H1 (cell line): Measurements from ENCODE around the gene FAM24A. TPM values are rescaled to one million over a fixed set of nuclear protein-coding genes. Genes with fewer than 3 reads are reported as not detected.

Source experiments
- BACH1 ChIP-seq: IDR thresholded peaks from 2 replicates; pipeline ENCODE4 v1.6.1; 2012; ENCODE audit warnings: low read length, improper control_type of control experiment
- HDAC2 ChIP-seq, 2 experiments: fragments of 300-600 bp in 1 of 2; sonication (generic) in 1 of 2; IDR thresholded peaks; 2 replicates each; pipeline ENCODE4 v1.6.1; 2011 to 2012; ENCODE audit warnings: low read depth in 2 of 2, low read length in 2 of 2, mild to moderate bottlenecking in 2 of 2, moderate library complexity in 2 of 2, borderline replicate concordance in 1 of 2, inconsistent platforms in 1 of 2
- RNF2 ChIP-seq: fragments of 200-900, 300-1000 bp; sonication (generic); IDR thresholded peaks from 2 replicates; pipeline ENCODE4 v1.7.1; 2016; ENCODE audit warnings: borderline replicate concordance, low read depth, mild to moderate bottlenecking, antibody characterized with exemption, low read length; ENCODE audit not compliant: poor library complexity, severe bottlenecking; ENCODE audit errors: missing control alignments
- RXRA ChIP-seq: IDR thresholded peaks from 2 replicates; pipeline ENCODE4 v1.6.1; 2011; ENCODE audit warnings: low read depth, mild to moderate bottlenecking, low read length, moderate library complexity; ENCODE audit not compliant: insufficient read depth
- polyA plus RNA-seq, 7 experiments: library from polyadenylated mRNA; depleted of rRNA in 3 of 7; stranded (reverse) in 5 of 7; unstranded in 2 of 7; fragments of >200 nt in 5 of 7; fragments of 200-250 nt in 2 of 7; gene quantifications; 1 replicate in 5 of 7; 2 replicates in 1 of 7; 4 replicates in 1 of 7; pipeline versions ENCODE4 v1.2.1 to v1.2.3, GENCODE V29; 2011 to 2013; ENCODE audit warnings: missing spikeins in 2 of 7, mixed read lengths in 2 of 7
- total RNA-seq: library from RNA; stranded (reverse); fragmentation: NEBNext Ultra II Directional; extraction: Animal tissue kit (Norgen Biotek cat#: 25700); gene quantifications from 2 replicates; pipeline ENCODE4 v1.2.1, GENCODE V29; 2021

Gene FAM24A
- total and polyA plus RNA-seq, 2 of the 8 experiments (the other 6 are each of a cell fraction or from before 2014, with no cell fraction given) = not detected

- no peak for TF ChIP-seq HDAC2 (IDR thresholded peaks at IDR 0.05; ENCODE audit: borderline replicate concordance in 1 of 2, low read depth in 2 of 2, low read length in 2 of 2)
- TF ChIP-seq RNF2 = no peak
- no peak for TF ChIP-seq RXRA
- TF ChIP-seq BACH1 = no peak
Observed at GRCh38 chr10:122931088-122931906, 20.9 kb downstream of the FAM24A start (continued).
